GM19043 (cell line): ENCODE data around the gene TRMT1L.

Experiments used
- ATAC-seq: cut with Tn5 transposase; IDR thresholded peaks from one replicate; pipeline ENCODE4 v1.9.1; 2021; ENCODE audit warnings: low read depth; ENCODE audit not compliant: unreplicated experiment

Gene TRMT1L

GRCh38 chr1:185132534-185132933 is 24.2 kb downstream of the TRMT1L start:
- ATAC-seq, result no peak

- ATAC-seq, result no peak
These were observed 27.0 kb downstream of the TRMT1L start for GRCh38 chr1:185129708-185130107.

GRCh38 chr1:185112356-185112755 is 44.4 kb downstream of the TRMT1L start:
- ATAC-seq, result no peak

- ATAC-seq, result no peak
These were observed 44.9 kb downstream of the TRMT1L start for GRCh38 chr1:185111873-185112272.

GRCh38 chr1:185110145-185110544 is 46.6 kb downstream of the TRMT1L start:
- no peak for ATAC-seq

GRCh38 chr1:185108321-185108720 is 48.4 kb downstream of the TRMT1L start:
- ATAC-seq, result no peak

GRCh38 chr1:185105121-185105520 is 51.6 kb downstream of the TRMT1L start:
- no peak for ATAC-seq

- ATAC-seq, result no peak
These were observed 52.7 kb downstream of the TRMT1L start for GRCh38 chr1:185104083-185104482.

- ATAC-seq, result no peak
These were observed 60.2 kb downstream of the TRMT1L start for GRCh38 chr1:185096531-185096930.

GRCh38 chr1:185094761-185095160 is 62.0 kb downstream of the TRMT1L start:
- ATAC-seq, result no peak

GRCh38 chr1:185091480-185091879 is 65.3 kb downstream of the TRMT1L start:
- no peak for ATAC-seq

- ATAC-seq, result no peak
These were observed 69.0 kb downstream of the TRMT1L start for GRCh38 chr1:185087746-185088145.

- ATAC-seq, result no peak
These were observed 69.7 kb downstream of the TRMT1L start for GRCh38 chr1:185087101-185087500.

GRCh38 chr1:185083818-185084217 is 72.9 kb downstream of the TRMT1L start:
- no peak for ATAC-seq

- ATAC-seq, result no peak
These were observed 76.3 kb downstream of the TRMT1L start for GRCh38 chr1:185080422-185080821.

GRCh38 chr1:185077374-185077773 is 79.4 kb downstream of the TRMT1L start:
- no peak for ATAC-seq

- no peak for ATAC-seq
These were observed 81.3 kb downstream of the TRMT1L start for GRCh38 chr1:185075476-185075875.

- ATAC-seq, result no peak
These were observed 82.4 kb downstream of the TRMT1L start for GRCh38 chr1:185074307-185074706.

GRCh38 chr1:185073725-185074124 is 83.0 kb downstream of the TRMT1L start:
- no peak for ATAC-seq

- ATAC-seq, result no peak
These were observed 86.7 kb downstream of the TRMT1L start for GRCh38 chr1:185070051-185070450.

- no peak for ATAC-seq
These were observed 87.5 kb downstream of the TRMT1L start for GRCh38 chr1:185069202-185069772.

GRCh38 chr1:185068341-185068740 is 88.4 kb downstream of the TRMT1L start:
- no peak for ATAC-seq
